HepG2 (cell line): ENCODE measurements around the gene MOK. TPM values are rescaled to one million over a fixed set of nuclear protein-coding genes. Genes with fewer than 3 reads are reported as not detected.
A peak's percentile ranks its signal among the peaks of the same experiment; 100 is the strongest.

Experiments used
- DDIT3 ChIP-seq: sonication (generic); formaldehyde crosslinking; IDR thresholded peaks from 2 replicates; pipeline ENCODE4 v1.4.0; 2020; ENCODE audit warnings: mild to moderate bottlenecking, missing genetic modification reagents
- GMEB2 ChIP-seq: IDR thresholded peaks from 2 replicates; pipeline ENCODE4 v1.6.1; 2016; ENCODE audit warnings: missing biosample characterization, missing genetic modification reagents, low read depth
- MAX ChIP-seq: IDR thresholded peaks from 2 replicates; pipeline ENCODE4 v1.6.1; 2012; ENCODE audit warnings: inconsistent platforms
- NFATC3 ChIP-seq: sonication (generic); formaldehyde crosslinking; IDR thresholded peaks from 2 replicates; pipeline ENCODE4 v1.5.1; 2020; ENCODE audit warnings: mild to moderate bottlenecking, missing genetic modification reagents
- PHF20 ChIP-seq: sonication (generic); formaldehyde crosslinking; IDR thresholded peaks from 2 replicates; pipeline ENCODE4 v1.5.0; 2020; ENCODE audit warnings: mild to moderate bottlenecking, missing genetic modification reagents
- POLR2AphosphoS5 ChIP-seq: IDR thresholded peaks from 2 replicates; pipeline ENCODE4 v1.6.1; 2012; ENCODE audit warnings: low read depth, low read length
- RARA ChIP-seq: IDR thresholded peaks from 2 replicates; pipeline ENCODE4 v1.6.1; 2016; ENCODE audit warnings: missing genetic modification reagents, missing compliant biosample characterization
- RBM22 ChIP-seq: fragments of 200-400 bp; formaldehyde crosslinking; optimal IDR thresholded peaks from 2 replicates; pipeline ENCODE3; 2017; ENCODE audit warnings: mild to moderate bottlenecking, low read length, moderate library complexity
- SALL1 ChIP-seq: sonication (generic); formaldehyde crosslinking; IDR thresholded peaks from 2 replicates; pipeline ENCODE4 v1.8.0; 2022; ENCODE audit warnings: mild to moderate bottlenecking, missing genetic modification reagents
- SMARCC2 ChIP-seq: fragments of 450-650 bp; IDR thresholded peaks from 2 replicates; pipeline ENCODE4 v1.6.1; 2017; ENCODE audit warnings: antibody characterized with exemption, mild to moderate bottlenecking
- SMC3 ChIP-seq: IDR thresholded peaks from 2 replicates; pipeline ENCODE4 v1.6.1; 2011; ENCODE audit warnings: low read length, improper control_type of control experiment
- SOX5 ChIP-seq: IDR thresholded peaks from 2 replicates; pipeline ENCODE4 v1.6.1; 2016; ENCODE audit warnings: borderline replicate concordance
- ZMYM4 ChIP-seq: sonication (generic); formaldehyde crosslinking; IDR thresholded peaks from 2 replicates; pipeline ENCODE4 v1.8.1; 2023; ENCODE audit warnings: mild to moderate bottlenecking, missing genetic modification reagents
- polyA plus RNA-seq, 8 experiments: library from polyadenylated mRNA; depleted of rRNA in 3 of 8; stranded (reverse) in 7 of 8; unstranded in 1 of 8; fragments of >200 nt; fragmentation: Illumina TruSeq in 4 of 8; extraction: Trizol in 4 of 8; gene quantifications; 2 replicates each; pipeline versions ENCODE4 v1.2.1 to v1.2.3, GENCODE V29; 2011 to 2016; ENCODE audit warnings: low read depth in 4 of 8, missing spikeins in 1 of 8, mixed read lengths in 1 of 8; ENCODE audit not compliant: insufficient read depth in 1 of 8
- total RNA-seq, 5 experiments: library from RNA; depleted of rRNA; stranded (reverse); fragments of >200 nt; fragmentation: Illumina TruSeq; extraction: Trizol; gene quantifications; 2 replicates each; pipeline ENCODE4 v1.2.3, GENCODE V29; 2016; ENCODE audit warnings: low read depth in 1 of 5
- TF ChIP-seq, protein P1 (sequence below): fragments of 450-650 bp; IDR thresholded peaks from 2 replicates; pipeline ENCODE4 v1.6.1; 2016

Gene MOK
- total and polyA plus RNA-seq, 2 of the 13 experiments (the other 11 are each of a cell fraction or from before 2014, with no cell fraction given) = 15.3 to 16.9 TPM

GRCh38 chr14:102235275-102235897 lies 69.6 kb downstream of the MOK start (continued):
- TF ChIP-seq NFATC3 (CRISPR knock-in tag) = no peak
- no peak; the same call in 1 of the 2 replicates for TF ChIP-seq POLR2AphosphoS5
- no peak for TF ChIP-seq ZMYM4
- no peak for TF ChIP-seq GMEB2 (CRISPR knock-in tag)
- no peak for TF ChIP-seq RBM22
- TF ChIP-seq SMC3 = peak; percentile 67
- no peak for TF ChIP-seq RARA (CRISPR knock-in tag)
- TF ChIP-seq MAX = no peak
- no peak for TF ChIP-seq SOX5 (CRISPR knock-in tag)
- TF ChIP-seq DDIT3 (CRISPR knock-in tag) = no peak
- no peak for TF ChIP-seq SMARCC2
- TF ChIP-seq SALL1 (CRISPR knock-in tag) = peak; percentile 42; the same call in 1 of the 2 replicates
- TF ChIP-seq, protein P1, sequence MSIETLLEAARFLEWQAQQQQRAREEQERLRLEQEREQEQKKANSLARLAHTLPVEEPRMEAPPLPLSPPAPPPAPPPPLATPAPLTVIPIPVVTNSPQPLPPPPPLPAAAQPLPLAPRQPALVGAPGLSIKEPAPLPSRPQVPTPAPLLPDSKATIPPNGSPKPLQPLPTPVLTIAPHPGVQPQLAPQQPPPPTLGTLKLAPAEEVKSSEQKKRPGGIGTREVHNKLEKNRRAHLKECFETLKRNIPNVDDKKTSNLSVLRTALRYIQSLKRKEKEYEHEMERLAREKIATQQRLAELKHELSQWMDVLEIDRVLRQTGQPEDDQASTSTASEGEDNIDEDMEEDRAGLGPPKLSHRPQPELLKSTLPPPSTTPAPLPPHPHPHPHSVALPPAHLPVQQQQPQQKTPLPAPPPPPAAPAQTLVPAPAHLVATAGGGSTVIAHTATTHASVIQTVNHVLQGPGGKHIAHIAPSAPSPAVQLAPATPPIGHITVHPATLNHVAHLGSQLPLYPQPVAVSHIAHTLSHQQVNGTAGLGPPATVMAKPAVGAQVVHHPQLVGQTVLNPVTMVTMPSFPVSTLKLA = no peak
- TF ChIP-seq PHF20 (CRISPR knock-in tag) = 0 out of 2 replicates have a peak, but pooled peaks have one; percentile 31
